Endothelial cell of umbilical vein (primary cell): ENCODE data around the gene DNAI1. TPM values are rescaled to one million over a fixed set of nuclear protein-coding genes. Genes with fewer than 3 reads are reported as not detected.

Source experiments
- BruUV-seq: library from RNA; stranded (reverse); fragments of 400-500 nt; replicated peaks from 2 replicates; lab custom pipeline; 2021; lab: Mats Ljungman, UMichigan
- CTCF ChIA-PET: fragments of 300-600, 350-600 bp; sonication (Branson Sonifier 250); formaldehyde crosslinking; loops from one replicate; lab custom pipeline; 2021; ENCODE audit warnings: antibody characterized with exemption, inconsistent platforms; lab: Charles Lee
- POLR2A ChIA-PET: fragments of 300-600, 350-600 bp; sonication (Branson Sonifier 250); formaldehyde crosslinking; loops from one replicate; lab custom pipeline; 2021; ENCODE audit warnings: antibody characterized with exemption, inconsistent platforms; lab: Charles Lee
- DNase-seq: peaks from one replicate; pipeline ENCODE4 v3.0.0-alpha.2; 2011; ENCODE audit warnings: low read depth, low spot score
- FAIRE-seq: peaks from 2 replicates; lab custom pipeline; 2011; peaks lifted over from hg19 to GRCh38; lab: Jason Lieb, UNC
- H2AFZ ChIP-seq: 2 replicates; pipeline ENCODE4 v1.6.0; 2012; ENCODE audit warnings: low read depth, low read length, control low read depth, inconsistent platforms
- H3K27ac ChIP-seq: 2 replicates; pipeline ENCODE4 v1.5.1; 2011; ENCODE audit warnings: low read depth, mild to moderate bottlenecking, control low read depth, low read length, moderate library complexity; ENCODE audit not compliant: insufficient read depth
- H3K27me3 ChIP-seq, 2 experiments: 2 replicates each; pipeline versions ENCODE4 v1.6.0 to v1.6.1; 2011; ENCODE audit warnings: low read length in 2 of 2, mixed read lengths in 1 of 2; ENCODE audit not compliant: control insufficient read depth in 2 of 2, insufficient read depth in 2 of 2
- H3K36me3 ChIP-seq, 2 experiments: 2 replicates in 1 of 2; 3 replicates in 1 of 2; pipeline ENCODE4 v1.5.1; 2011; ENCODE audit warnings: low read length in 2 of 2, mild to moderate bottlenecking in 1 of 2, moderate library complexity in 1 of 2; ENCODE audit not compliant: control insufficient read depth in 2 of 2, insufficient read depth in 2 of 2; ENCODE audit errors: extremely low read depth in 1 of 2
- H3K4me1 ChIP-seq: 3 replicates; pipeline ENCODE4 v1.5.1; 2011; ENCODE audit warnings: mild to moderate bottlenecking, low read length; ENCODE audit not compliant: control insufficient read depth, insufficient read depth; ENCODE audit errors: extremely low read depth
- H3K4me2 ChIP-seq: 2 replicates; pipeline ENCODE4 v1.6.1; 2011; ENCODE audit warnings: low read length, control low read depth, mixed read lengths; ENCODE audit not compliant: insufficient read depth
- H3K4me3 ChIP-seq, 3 experiments: fragments of 200-600 bp in 1 of 3; sonication (generic), shearing (Covaris generic) in 1 of 3; replicated peaks in 1 of 3; 2 replicates each; pipeline ENCODE4 v1.5.1; 2011 to 2016; ENCODE audit warnings: control low read depth in 3 of 3, low read length in 3 of 3, mild to moderate bottlenecking in 2 of 3, inconsistent platforms in 1 of 3, low read depth in 1 of 3, moderate library complexity in 1 of 3; ENCODE audit not compliant: insufficient read depth in 1 of 3
- H3K79me2 ChIP-seq: 2 replicates; pipeline ENCODE4 v1.6.0; 2012; ENCODE audit warnings: low read length, inconsistent platforms; ENCODE audit not compliant: control insufficient read depth, insufficient read depth
- H3K9ac ChIP-seq: replicated peaks from 2 replicates; pipeline ENCODE3; 2011; ENCODE audit warnings: low read length, control low read depth; ENCODE audit not compliant: insufficient read depth; ENCODE audit errors: extremely low read depth
- H3K9me1 ChIP-seq: replicated peaks from 3 replicates; pipeline ENCODE4 v1.6.0; 2011; ENCODE audit warnings: mild to moderate bottlenecking, low read length; ENCODE audit not compliant: control insufficient read depth, insufficient read depth; ENCODE audit errors: extremely low read depth
- H3K9me3 ChIP-seq: replicated peaks from 2 replicates; pipeline ENCODE4 v1.5.1; 2012; ENCODE audit warnings: low read length, inconsistent platforms; ENCODE audit not compliant: control insufficient read depth, insufficient read depth
- H4K20me1 ChIP-seq: replicated peaks from 2 replicates; pipeline ENCODE3; 2011; ENCODE audit warnings: mild to moderate bottlenecking, low read length; ENCODE audit not compliant: control insufficient read depth, insufficient read depth; ENCODE audit errors: extremely low read depth
- CTCF ChIP-seq, 2 donors: IDR thresholded peaks; 1 replicate in 1 of 2; 2 replicates in 1 of 2; pipeline ENCODE4 v1.5.1; 2011; ENCODE audit warnings: low read length in 2 of 2, mild to moderate bottlenecking in 2 of 2, moderate library complexity in 2 of 2, control low read depth in 1 of 2, inconsistent platforms in 1 of 2, low read depth in 1 of 2; ENCODE audit not compliant: insufficient read depth in 1 of 2; ENCODE audit errors: extremely low read depth in 1 of 2
- EZH2 ChIP-seq: IDR thresholded peaks from 2 replicates; pipeline ENCODE4 v1.6.1; 2012; ENCODE audit warnings: borderline replicate concordance, low read depth, mild to moderate bottlenecking, moderate library complexity, low read length, inconsistent platforms; ENCODE audit not compliant: severe bottlenecking
- FOS ChIP-seq: IDR thresholded peaks from 2 replicates; pipeline ENCODE4 v1.6.1; 2011; ENCODE audit warnings: mild to moderate bottlenecking, low read length, moderate library complexity, borderline replicate concordance; ENCODE audit not compliant: insufficient read depth
- GATA2 ChIP-seq: IDR thresholded peaks from 2 replicates; pipeline ENCODE4 v1.7.0; 2011; ENCODE audit warnings: low read depth, mild to moderate bottlenecking, moderate library complexity, mixed read lengths, low read length; ENCODE audit not compliant: insufficient read length, insufficient read depth
- JUN ChIP-seq: IDR thresholded peaks from 2 replicates; pipeline ENCODE4 v1.6.1; 2011; ENCODE audit warnings: borderline replicate concordance, low read depth; ENCODE audit not compliant: insufficient read length, insufficient read depth
- MYC ChIP-seq: IDR thresholded peaks from one replicate; pipeline ENCODE4 v1.6.1; 2011; ENCODE audit warnings: mild to moderate bottlenecking, low read depth, low read length
- POLR2A ChIP-seq: IDR thresholded peaks from 2 replicates; pipeline ENCODE4 v1.6.1; 2012; ENCODE audit warnings: low read depth, mild to moderate bottlenecking, control low read depth, low read length
- POLR2AphosphoS5 ChIP-seq: IDR thresholded peaks from 2 replicates; pipeline ENCODE4 v1.6.1; 2012; ENCODE audit warnings: low read depth, mild to moderate bottlenecking, control low read depth, low read length, moderate library complexity; ENCODE audit not compliant: insufficient read depth
- dilution Hi-C: fragments of 300-500 bp; cut with MboI; formaldehyde crosslinking; loops from one replicate; pipeline ENCODE4 v1.15.0; 2019; ENCODE audit warnings: low sequenced_read_pairs; ENCODE audit not compliant: extremely low pct_ligation_motif_present
- intact Hi-C: fragments of 100-400 bp; cut with micrococcal nuclease; formaldehyde crosslinking; loops from one replicate; pipeline ENCODE4 v1.10.0; 2022
- polyA plus RNA-seq, 4 experiments: library from polyadenylated mRNA; depleted of rRNA in 3 of 4; stranded (reverse) in 3 of 4; unstranded in 1 of 4; fragments of >200 nt; gene quantifications; 2 replicates each; pipeline versions ENCODE4 v1.2.1 to v1.2.3, GENCODE V29; 2011 to 2012; ENCODE audit warnings: missing spikeins in 1 of 4
- total RNA-seq: library from RNA; stranded (reverse); gene quantifications from 2 replicates; pipeline ENCODE4 v1.2.3, GENCODE V29; 2021

The DNAI1 gene
- total and polyA plus RNA-seq, 2 donors (not counting 3 experiments of a cell fraction or from before 2014, with no cell fraction given): not detected

GRCh38 chr9:34562135-34562745, 103.6 kb downstream of the DNAI1 start:
- H3K4me3 ChIP-seq: no peak overlapping the region
- no peaks in the 10 kb centered on the region for H3K4me1 ChIP-seq
- no peak for TF ChIP-seq POLR2AphosphoS5
- TF ChIP-seq MYC: no peak
- peak; percentile 46 to 61 for TF ChIP-seq CTCF (IDR thresholded peaks at IDR 0.05; ENCODE audit: extremely low read depth in 1 of 2, insufficient read depth in 1 of 2, low read depth in 1 of 2, low read length in 2 of 2)
- no peak for TF ChIP-seq FOS
- no peak for TF ChIP-seq GATA2
- no peak for TF ChIP-seq JUN
- TF ChIP-seq POLR2A: no peak
- TF ChIP-seq EZH2: no peak
- no peak for FAIRE-seq
- DNase-seq: no peak
- peaks cover 15 to 31% of the 10 kb centered on the region in 2 experiments for H3K27me3 ChIP-seq
- dilution Hi-C loops (no loop called here), intact Hi-C loops (no loop called here)
- no TSS peak for BruUV-seq
- H2AFZ ChIP-seq: no peak overlapping the region
- POLR2A ChIA-PET: no interaction called here
- no peaks in the 10 kb centered on the region for H3K9me1 ChIP-seq
- no peaks in the 10 kb centered on the region for H3K79me2 ChIP-seq
- H3K36me3 ChIP-seq: no peaks in the 10 kb centered on the region
- no peak overlapping the region for H3K27ac ChIP-seq
- CTCF ChIA-PET: interaction anchor here (1.0 to 2.9 kb wide), 7 partner anchors 9 to 42 kb away, joined by 3 to 26 read pairs (median 4); no protein-coding TSS in a partner anchor
- H3K9ac ChIP-seq: no peak overlapping the region
- no peaks in the 10 kb centered on the region for H4K20me1 ChIP-seq
- no peaks in the 10 kb centered on the region for H3K9me3 ChIP-seq
- H3K4me2 ChIP-seq: no peak overlapping the region
